HG02981 (cell line): ENCODE measurements around the gene CHFR.
"Not testable (repeated sequence)": the region's sequence is repeated elsewhere in the genome, so short reads cannot be mapped to it uniquely, and the experiment has no call there.

Experiments
- ATAC-seq: cut with Tn5 transposase; IDR thresholded peaks from one replicate; pipeline ENCODE4 v1.9.1; 2021; ENCODE audit warnings: mild to moderate bottlenecking, moderate library complexity; ENCODE audit not compliant: unreplicated experiment

The CHFR gene

GRCh38 chr12:132887513-132888351 lies at the start of gene CHFR:
TSS of gene CHFR (minus strand) at chr12:132887605. CDS start at chr12:132887328, 277 bp downstream.
- ATAC-seq = peak; percentile 97

GRCh38 chr12:132936921-132937320 lies 49.5 kb upstream of the CHFR start:
- not testable (repeated sequence) for ATAC-seq

GRCh38 chr12:132936163-132936562 lies 48.8 kb upstream of the CHFR start:
- ATAC-seq = no peak

- ATAC-seq = no peak
Measured at GRCh38 chr12:132926415-132926833, 39.0 kb upstream of the CHFR start.

- ATAC-seq = no peak
Measured at GRCh38 chr12:132925597-132926414, 38.4 kb upstream of the CHFR start.

GRCh38 chr12:132924356-132924755 lies 37.0 kb upstream of the CHFR start:
- ATAC-seq = no peak

- ATAC-seq = no peak
Measured at GRCh38 chr12:132923356-132923909, 36.0 kb upstream of the CHFR start.

- no peak for ATAC-seq
Measured at GRCh38 chr12:132922676-132923075, 35.3 kb upstream of the CHFR start.

- no peak for ATAC-seq
Measured at GRCh38 chr12:132921685-132922084, 34.3 kb upstream of the CHFR start.

GRCh38 chr12:132918680-132919079 lies 31.3 kb upstream of the CHFR start:
- ATAC-seq = no peak

GRCh38 chr12:132909030-132909368 lies 21.6 kb upstream of the CHFR start:
- no peak for ATAC-seq

- peak; percentile 91 for ATAC-seq
Measured at GRCh38 chr12:132908145-132909029, 21.0 kb upstream of the CHFR start.

- ATAC-seq = not testable (repeated sequence)
Measured at GRCh38 chr12:132907789-132908144, 20.4 kb upstream of the CHFR start.

GRCh38 chr12:132907216-132907615 lies 19.8 kb upstream of the CHFR start:
- ATAC-seq = no peak

GRCh38 chr12:132904718-132905328 lies 17.4 kb upstream of the CHFR start:
- ATAC-seq = no peak

- no peak for ATAC-seq
Measured at GRCh38 chr12:132899033-132899432, 11.6 kb upstream of the CHFR start.

GRCh38 chr12:132888852-132889251 lies 1.4 kb upstream of the CHFR start:
- ATAC-seq = no peak

- ATAC-seq = peak; percentile 18
Measured at GRCh38 chr12:132886529-132887477, 602 bp downstream of the CHFR start.

- no peak for ATAC-seq
Measured at GRCh38 chr12:132881818-132882217, 5.6 kb downstream of the CHFR start.
